MM.1S (cell line): Measurements from ENCODE around the gene TNFSF13B.

ENCODE experiments used
- CTCF ChIP-seq: fragments of 300-600 bp; sonication (generic); IDR thresholded peaks from 2 replicates; pipeline ENCODE4 v1.5.1; 2016; ENCODE audit warnings: antibody characterized with exemption, low read length, mixed read lengths
- EZH2 ChIP-seq: fragments of 300-600 bp; sonication (generic); optimal IDR thresholded peaks from 2 replicates; pipeline ENCODE3; 2017; ENCODE audit warnings: low read depth, mild to moderate bottlenecking, antibody characterized with exemption, low read length, mixed read lengths
- EZH2phosphoT487 ChIP-seq: fragments of 300-600 bp; sonication (generic); IDR thresholded peaks from 2 replicates; pipeline ENCODE4 v1.6.1; 2018; ENCODE audit warnings: antibody characterized with exemption, low read length

GRCh38 chr13:108266321-108266990 lies 3.1 kb upstream of the TNFSF13B start:
- no peak for TF ChIP-seq EZH2phosphoT487
- TF ChIP-seq CTCF: no peak
- no peak for TF ChIP-seq EZH2
